WTC11 (cell line): ENCODE results near the gene MSI2. TPM values are rescaled to one million over a fixed set of nuclear protein-coding genes. Genes with fewer than 3 reads are reported as not detected.

Experiments
- ATAC-seq: fragments of 200-7000 bp; cut with Tn5 transposase; 2 replicates; pipeline ENCODE4 v1.10.0; 2021; ENCODE audit warnings: mild to moderate bottlenecking, moderate library complexity
- CTCF ChIA-PET: fragments of 300-600 bp; sonication (Branson Sonifier 250); formaldehyde crosslinking; loops from one replicate; lab custom pipeline; 2021; ENCODE audit warnings: antibody characterized with exemption; lab: Charles Lee
- POLR2A ChIA-PET: fragments of 350-600 bp; sonication (Branson Sonifier 250); formaldehyde crosslinking; loops from one replicate; lab custom pipeline; 2021; ENCODE audit warnings: antibody characterized with exemption; lab: Charles Lee
- DNase-seq: peaks from one replicate; pipeline ENCODE4 v3.0.0; 2021; ENCODE audit warnings: low spot score
- H3K27ac Mint-ChIP-seq: 2 replicates; pipeline ENCODE4 v1.8.0; 2021; ENCODE audit warnings: mixed read lengths
- H3K27me3 Mint-ChIP-seq: 2 replicates; pipeline ENCODE4 v1.8.0; 2021; ENCODE audit warnings: low read depth, mild to moderate bottlenecking, moderate library complexity, mixed read lengths
- H3K36me3 Mint-ChIP-seq: 2 replicates; pipeline ENCODE4 v1.8.0; 2021; ENCODE audit warnings: mixed read lengths
- H3K4me1 Mint-ChIP-seq: 2 replicates; pipeline ENCODE4 v1.8.0; 2022; ENCODE audit warnings: mixed read lengths
- H3K4me3 Mint-ChIP-seq: 2 replicates; pipeline ENCODE4 v1.8.0; 2021; ENCODE audit warnings: mild to moderate bottlenecking, moderate library complexity, mixed read lengths
- H3K9me3 Mint-ChIP-seq: 2 replicates; pipeline ENCODE4 v1.8.0; 2021; ENCODE audit warnings: mixed read lengths
- ATF1 ChIP-seq: sonication (generic); formaldehyde crosslinking; IDR thresholded peaks from 2 replicates; pipeline ENCODE4 v1.8.1; 2023; ENCODE audit warnings: mild to moderate bottlenecking, moderate library complexity, missing genetic modification reagents
- CBFB ChIP-seq: sonication (generic); formaldehyde crosslinking; IDR thresholded peaks from 2 replicates; pipeline ENCODE4 v1.8.1; 2022; ENCODE audit warnings: mild to moderate bottlenecking, low read depth, missing genetic modification reagents
- ESRRA ChIP-seq: sonication (generic); formaldehyde crosslinking; IDR thresholded peaks from 2 replicates; pipeline ENCODE4 v1.8.1; 2022; ENCODE audit warnings: mild to moderate bottlenecking, missing genetic modification reagents, borderline replicate concordance
- FOXJ3 ChIP-seq: sonication (generic); formaldehyde crosslinking; IDR thresholded peaks from 2 replicates; pipeline ENCODE4 v1.9.0; 2021; ENCODE audit warnings: missing genetic modification reagents, mild to moderate bottlenecking, borderline replicate concordance
- GTF2I ChIP-seq: fragments of 250-450 bp; sonication (Bioruptor Pico); conservative IDR thresholded peaks from 2 replicates; pipeline ENCODE4 v1.4.0; 2021; ENCODE audit warnings: mild to moderate bottlenecking
- JAZF1 ChIP-seq: fragments of 250-450 bp; sonication (Bioruptor Pico); IDR thresholded peaks from 2 replicates; pipeline ENCODE4 v1.9.0; 2021; ENCODE audit warnings: moderate library complexity, mild to moderate bottlenecking, inconsistent platforms
- MYBL2 ChIP-seq: sonication (generic); formaldehyde crosslinking; IDR thresholded peaks from 2 replicates; pipeline ENCODE4 v1.8.1; 2023; ENCODE audit warnings: mild to moderate bottlenecking, moderate library complexity, missing genetic modification reagents
- OVOL2 ChIP-seq: fragments of 250-450 bp; sonication (Bioruptor Pico); IDR thresholded peaks from 2 replicates; pipeline ENCODE4 v1.9.0; 2021; ENCODE audit warnings: mild to moderate bottlenecking, borderline replicate concordance
- SMAD4 ChIP-seq: sonication (generic); formaldehyde crosslinking; IDR thresholded peaks from 2 replicates; pipeline ENCODE4 v1.8.0; 2022; ENCODE audit warnings: mild to moderate bottlenecking, missing genetic modification reagents
- TCF7 ChIP-seq: sonication (generic); formaldehyde crosslinking; IDR thresholded peaks from 2 replicates; pipeline ENCODE4 v1.8.0; 2022; ENCODE audit warnings: mild to moderate bottlenecking, low read depth, missing genetic modification reagents, moderate library complexity
- total RNA-seq: library from RNA; stranded (reverse); gene quantifications from 3 replicates; pipeline ENCODE4 v1.2.3, GENCODE V29; 2021
- TF ChIP-seq, protein P1 (sequence below): sonication (generic); formaldehyde crosslinking; IDR thresholded peaks from 2 replicates; pipeline ENCODE4 v1.8.1; 2022; ENCODE audit warnings: missing genetic modification reagents, borderline replicate concordance
- TF ChIP-seq, protein P2 (sequence below): sonication (generic); formaldehyde crosslinking; IDR thresholded peaks from 2 replicates; pipeline ENCODE4 v1.8.0; 2022; ENCODE audit warnings: missing genetic modification reagents
- TF ChIP-seq, protein P3 (sequence below): sonication (generic); formaldehyde crosslinking; conservative IDR thresholded peaks from 2 replicates; pipeline ENCODE4 v1.8.1; 2023; ENCODE audit warnings: mild to moderate bottlenecking, low read depth, missing genetic modification reagents, moderate library complexity
- TF ChIP-seq, protein P4 (sequence below): fragments of 250-450 bp; sonication (Bioruptor Pico); IDR thresholded peaks from 2 replicates; pipeline ENCODE4 v1.9.0; 2021; ENCODE audit warnings: mild to moderate bottlenecking, borderline replicate concordance
- TF ChIP-seq, protein P5 (sequence below): fragments of 250-450 bp; sonication (Bioruptor Pico); IDR thresholded peaks from 2 replicates; pipeline ENCODE4 v1.9.0; 2021; ENCODE audit warnings: mild to moderate bottlenecking
- TF ChIP-seq, protein P6 (sequence below): sonication (generic); formaldehyde crosslinking; IDR thresholded peaks from 2 replicates; pipeline ENCODE4 v1.8.1; 2023; ENCODE audit warnings: mild to moderate bottlenecking, missing genetic modification reagents
- TF ChIP-seq, protein P7 (sequence below): sonication (generic); formaldehyde crosslinking; IDR thresholded peaks from 2 replicates; pipeline ENCODE4 v1.8.0; 2022; ENCODE audit warnings: mild to moderate bottlenecking, missing genetic modification reagents
- TF ChIP-seq, protein P8 (sequence below): sonication (generic); formaldehyde crosslinking; IDR thresholded peaks from 2 replicates; pipeline ENCODE4 v1.8.1; 2022; ENCODE audit warnings: mild to moderate bottlenecking, moderate library complexity, missing genetic modification reagents

Gene MSI2
- total RNA-seq, 1 experiment from 2014 or later = 82.1 TPM

DNA sequence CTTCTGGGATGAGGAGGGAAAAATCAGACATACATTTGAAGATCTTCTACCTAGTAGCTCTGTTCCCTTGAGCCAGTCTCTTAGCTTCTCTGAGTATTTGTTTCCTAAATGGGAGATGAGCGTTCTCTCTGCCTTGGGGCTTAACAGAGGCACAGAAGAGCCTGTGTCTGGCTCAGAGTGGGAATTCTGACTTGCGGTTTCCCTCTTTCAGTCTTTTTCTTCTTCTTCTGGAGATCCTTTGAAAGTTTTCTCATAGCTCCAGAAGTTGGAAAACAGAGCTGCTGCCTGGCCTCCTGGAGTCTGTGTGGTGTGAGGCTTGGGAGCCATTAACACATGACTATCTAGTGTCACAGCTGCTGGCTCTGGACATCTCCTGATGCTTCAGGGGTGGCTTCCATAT is 167.9 kb downstream of the MSI2 start:
- H3K27me3 Mint-ChIP-seq = no peaks in the 10 kb centered on the region
- ATAC-seq (no peak), DNase-seq (no peak)
- peaks cover 42% of the 10 kb centered on the region for H3K4me1 Mint-ChIP-seq
- peaks cover 2% of the 10 kb centered on the region; the same call in 1 of the 2 replicates for H3K36me3 Mint-ChIP-seq
- H3K4me3 Mint-ChIP-seq = no peak overlapping the region
- ChIA-PET CTCF (interaction anchor here (1.0 to 1.3 kb wide), 3 partner anchors 16 to 359 kb away, joined by 4 to 7 read pairs (median 6); no protein-coding TSS in a partner anchor), POLR2A (interaction anchor here (1.4 kb wide), 1 partner anchor 16 kb away, joined by 3 read pairs; no protein-coding TSS in a partner anchor)
- H3K9me3 Mint-ChIP-seq = peaks cover 8% of the 10 kb centered on the region
- no peak overlapping the region for H3K27ac Mint-ChIP-seq
- TF ChIP-seq TCF7 (CRISPR knock-in tag) (no peak), OVOL2 (CRISPR knock-in tag) (no peak), FOXJ3 (no peak), ESRRA (no peak), ATF1 (CRISPR knock-in tag) (no peak), SMAD4 (CRISPR knock-in tag) (no peak), GTF2I (CRISPR knock-in tag) (no peak), CBFB (CRISPR knock-in tag) (no peak), MYBL2 (CRISPR knock-in tag) (no peak), JAZF1 (CRISPR knock-in tag) (no peak)
- TF ChIP-seq, protein P1, sequence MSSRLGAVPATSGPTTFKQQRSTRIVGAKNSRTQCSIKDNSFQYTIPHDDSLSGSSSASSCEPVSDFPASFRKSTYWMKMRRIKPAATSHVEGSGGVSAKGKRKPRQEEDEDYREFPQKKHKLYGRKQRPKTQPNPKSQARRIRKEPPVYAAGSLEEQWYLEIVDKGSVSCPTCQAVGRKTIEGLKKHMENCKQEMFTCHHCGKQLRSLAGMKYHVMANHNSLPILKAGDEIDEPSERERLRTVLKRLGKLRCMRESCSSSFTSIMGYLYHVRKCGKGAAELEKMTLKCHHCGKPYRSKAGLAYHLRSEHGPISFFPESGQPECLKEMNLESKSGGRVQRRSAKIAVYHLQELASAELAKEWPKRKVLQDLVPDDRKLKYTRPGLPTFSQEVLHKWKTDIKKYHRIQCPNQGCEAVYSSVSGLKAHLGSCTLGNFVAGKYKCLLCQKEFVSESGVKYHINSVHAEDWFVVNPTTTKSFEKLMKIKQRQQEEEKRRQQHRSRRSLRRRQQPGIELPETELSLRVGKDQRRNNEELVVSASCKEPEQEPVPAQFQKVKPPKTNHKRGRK (CRISPR knock-in tag) = no peak
- TF ChIP-seq, protein P2, sequence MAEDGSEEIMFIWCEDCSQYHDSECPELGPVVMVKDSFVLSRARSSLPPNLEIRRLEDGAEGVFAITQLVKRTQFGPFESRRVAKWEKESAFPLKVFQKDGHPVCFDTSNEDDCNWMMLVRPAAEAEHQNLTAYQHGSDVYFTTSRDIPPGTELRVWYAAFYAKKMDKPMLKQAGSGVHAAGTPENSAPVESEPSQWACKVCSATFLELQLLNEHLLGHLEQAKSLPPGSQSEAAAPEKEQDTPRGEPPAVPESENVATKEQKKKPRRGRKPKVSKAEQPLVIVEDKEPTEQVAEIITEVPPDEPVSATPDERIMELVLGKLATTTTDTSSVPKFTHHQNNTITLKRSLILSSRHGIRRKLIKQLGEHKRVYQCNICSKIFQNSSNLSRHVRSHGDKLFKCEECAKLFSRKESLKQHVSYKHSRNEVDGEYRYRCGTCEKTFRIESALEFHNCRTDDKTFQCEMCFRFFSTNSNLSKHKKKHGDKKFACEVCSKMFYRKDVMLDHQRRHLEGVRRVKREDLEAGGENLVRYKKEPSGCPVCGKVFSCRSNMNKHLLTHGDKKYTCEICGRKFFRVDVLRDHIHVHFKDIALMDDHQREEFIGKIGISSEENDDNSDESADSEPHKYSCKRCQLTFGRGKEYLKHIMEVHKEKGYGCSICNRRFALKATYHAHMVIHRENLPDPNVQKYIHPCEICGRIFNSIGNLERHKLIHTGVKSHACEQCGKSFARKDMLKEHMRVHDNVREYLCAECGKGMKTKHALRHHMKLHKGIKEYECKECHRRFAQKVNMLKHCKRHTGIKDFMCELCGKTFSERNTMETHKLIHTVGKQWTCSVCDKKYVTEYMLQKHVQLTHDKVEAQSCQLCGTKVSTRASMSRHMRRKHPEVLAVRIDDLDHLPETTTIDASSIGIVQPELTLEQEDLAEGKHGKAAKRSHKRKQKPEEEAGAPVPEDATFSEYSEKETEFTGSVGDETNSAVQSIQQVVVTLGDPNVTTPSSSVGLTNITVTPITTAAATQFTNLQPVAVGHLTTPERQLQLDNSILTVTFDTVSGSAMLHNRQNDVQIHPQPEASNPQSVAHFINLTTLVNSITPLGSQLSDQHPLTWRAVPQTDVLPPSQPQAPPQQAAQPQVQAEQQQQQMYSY (CRISPR knock-in tag) = no peak
- TF ChIP-seq, protein P3, sequence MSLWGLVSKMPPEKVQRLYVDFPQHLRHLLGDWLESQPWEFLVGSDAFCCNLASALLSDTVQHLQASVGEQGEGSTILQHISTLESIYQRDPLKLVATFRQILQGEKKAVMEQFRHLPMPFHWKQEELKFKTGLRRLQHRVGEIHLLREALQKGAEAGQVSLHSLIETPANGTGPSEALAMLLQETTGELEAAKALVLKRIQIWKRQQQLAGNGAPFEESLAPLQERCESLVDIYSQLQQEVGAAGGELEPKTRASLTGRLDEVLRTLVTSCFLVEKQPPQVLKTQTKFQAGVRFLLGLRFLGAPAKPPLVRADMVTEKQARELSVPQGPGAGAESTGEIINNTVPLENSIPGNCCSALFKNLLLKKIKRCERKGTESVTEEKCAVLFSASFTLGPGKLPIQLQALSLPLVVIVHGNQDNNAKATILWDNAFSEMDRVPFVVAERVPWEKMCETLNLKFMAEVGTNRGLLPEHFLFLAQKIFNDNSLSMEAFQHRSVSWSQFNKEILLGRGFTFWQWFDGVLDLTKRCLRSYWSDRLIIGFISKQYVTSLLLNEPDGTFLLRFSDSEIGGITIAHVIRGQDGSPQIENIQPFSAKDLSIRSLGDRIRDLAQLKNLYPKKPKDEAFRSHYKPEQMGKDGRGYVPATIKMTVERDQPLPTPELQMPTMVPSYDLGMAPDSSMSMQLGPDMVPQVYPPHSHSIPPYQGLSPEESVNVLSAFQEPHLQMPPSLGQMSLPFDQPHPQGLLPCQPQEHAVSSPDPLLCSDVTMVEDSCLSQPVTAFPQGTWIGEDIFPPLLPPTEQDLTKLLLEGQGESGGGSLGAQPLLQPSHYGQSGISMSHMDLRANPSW = no peak
- TF ChIP-seq, protein P4, sequence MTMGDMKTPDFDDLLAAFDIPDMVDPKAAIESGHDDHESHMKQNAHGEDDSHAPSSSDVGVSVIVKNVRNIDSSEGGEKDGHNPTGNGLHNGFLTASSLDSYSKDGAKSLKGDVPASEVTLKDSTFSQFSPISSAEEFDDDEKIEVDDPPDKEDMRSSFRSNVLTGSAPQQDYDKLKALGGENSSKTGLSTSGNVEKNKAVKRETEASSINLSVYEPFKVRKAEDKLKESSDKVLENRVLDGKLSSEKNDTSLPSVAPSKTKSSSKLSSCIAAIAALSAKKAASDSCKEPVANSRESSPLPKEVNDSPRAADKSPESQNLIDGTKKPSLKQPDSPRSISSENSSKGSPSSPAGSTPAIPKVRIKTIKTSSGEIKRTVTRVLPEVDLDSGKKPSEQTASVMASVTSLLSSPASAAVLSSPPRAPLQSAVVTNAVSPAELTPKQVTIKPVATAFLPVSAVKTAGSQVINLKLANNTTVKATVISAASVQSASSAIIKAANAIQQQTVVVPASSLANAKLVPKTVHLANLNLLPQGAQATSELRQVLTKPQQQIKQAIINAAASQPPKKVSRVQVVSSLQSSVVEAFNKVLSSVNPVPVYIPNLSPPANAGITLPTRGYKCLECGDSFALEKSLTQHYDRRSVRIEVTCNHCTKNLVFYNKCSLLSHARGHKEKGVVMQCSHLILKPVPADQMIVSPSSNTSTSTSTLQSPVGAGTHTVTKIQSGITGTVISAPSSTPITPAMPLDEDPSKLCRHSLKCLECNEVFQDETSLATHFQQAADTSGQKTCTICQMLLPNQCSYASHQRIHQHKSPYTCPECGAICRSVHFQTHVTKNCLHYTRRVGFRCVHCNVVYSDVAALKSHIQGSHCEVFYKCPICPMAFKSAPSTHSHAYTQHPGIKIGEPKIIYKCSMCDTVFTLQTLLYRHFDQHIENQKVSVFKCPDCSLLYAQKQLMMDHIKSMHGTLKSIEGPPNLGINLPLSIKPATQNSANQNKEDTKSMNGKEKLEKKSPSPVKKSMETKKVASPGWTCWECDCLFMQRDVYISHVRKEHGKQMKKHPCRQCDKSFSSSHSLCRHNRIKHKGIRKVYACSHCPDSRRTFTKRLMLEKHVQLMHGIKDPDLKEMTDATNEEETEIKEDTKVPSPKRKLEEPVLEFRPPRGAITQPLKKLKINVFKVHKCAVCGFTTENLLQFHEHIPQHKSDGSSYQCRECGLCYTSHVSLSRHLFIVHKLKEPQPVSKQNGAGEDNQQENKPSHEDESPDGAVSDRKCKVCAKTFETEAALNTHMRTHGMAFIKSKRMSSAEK (CRISPR knock-in tag) = no peak
- TF ChIP-seq, protein P5, sequence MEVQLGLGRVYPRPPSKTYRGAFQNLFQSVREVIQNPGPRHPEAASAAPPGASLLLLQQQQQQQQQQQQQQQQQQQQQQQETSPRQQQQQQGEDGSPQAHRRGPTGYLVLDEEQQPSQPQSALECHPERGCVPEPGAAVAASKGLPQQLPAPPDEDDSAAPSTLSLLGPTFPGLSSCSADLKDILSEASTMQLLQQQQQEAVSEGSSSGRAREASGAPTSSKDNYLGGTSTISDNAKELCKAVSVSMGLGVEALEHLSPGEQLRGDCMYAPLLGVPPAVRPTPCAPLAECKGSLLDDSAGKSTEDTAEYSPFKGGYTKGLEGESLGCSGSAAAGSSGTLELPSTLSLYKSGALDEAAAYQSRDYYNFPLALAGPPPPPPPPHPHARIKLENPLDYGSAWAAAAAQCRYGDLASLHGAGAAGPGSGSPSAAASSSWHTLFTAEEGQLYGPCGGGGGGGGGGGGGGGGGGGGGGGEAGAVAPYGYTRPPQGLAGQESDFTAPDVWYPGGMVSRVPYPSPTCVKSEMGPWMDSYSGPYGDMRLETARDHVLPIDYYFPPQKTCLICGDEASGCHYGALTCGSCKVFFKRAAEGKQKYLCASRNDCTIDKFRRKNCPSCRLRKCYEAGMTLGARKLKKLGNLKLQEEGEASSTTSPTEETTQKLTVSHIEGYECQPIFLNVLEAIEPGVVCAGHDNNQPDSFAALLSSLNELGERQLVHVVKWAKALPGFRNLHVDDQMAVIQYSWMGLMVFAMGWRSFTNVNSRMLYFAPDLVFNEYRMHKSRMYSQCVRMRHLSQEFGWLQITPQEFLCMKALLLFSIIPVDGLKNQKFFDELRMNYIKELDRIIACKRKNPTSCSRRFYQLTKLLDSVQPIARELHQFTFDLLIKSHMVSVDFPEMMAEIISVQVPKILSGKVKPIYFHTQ = no peak
- TF ChIP-seq, protein P6, sequence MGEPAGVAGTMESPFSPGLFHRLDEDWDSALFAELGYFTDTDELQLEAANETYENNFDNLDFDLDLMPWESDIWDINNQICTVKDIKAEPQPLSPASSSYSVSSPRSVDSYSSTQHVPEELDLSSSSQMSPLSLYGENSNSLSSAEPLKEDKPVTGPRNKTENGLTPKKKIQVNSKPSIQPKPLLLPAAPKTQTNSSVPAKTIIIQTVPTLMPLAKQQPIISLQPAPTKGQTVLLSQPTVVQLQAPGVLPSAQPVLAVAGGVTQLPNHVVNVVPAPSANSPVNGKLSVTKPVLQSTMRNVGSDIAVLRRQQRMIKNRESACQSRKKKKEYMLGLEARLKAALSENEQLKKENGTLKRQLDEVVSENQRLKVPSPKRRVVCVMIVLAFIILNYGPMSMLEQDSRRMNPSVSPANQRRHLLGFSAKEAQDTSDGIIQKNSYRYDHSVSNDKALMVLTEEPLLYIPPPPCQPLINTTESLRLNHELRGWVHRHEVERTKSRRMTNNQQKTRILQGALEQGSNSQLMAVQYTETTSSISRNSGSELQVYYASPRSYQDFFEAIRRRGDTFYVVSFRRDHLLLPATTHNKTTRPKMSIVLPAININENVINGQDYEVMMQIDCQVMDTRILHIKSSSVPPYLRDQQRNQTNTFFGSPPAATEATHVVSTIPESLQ (CRISPR knock-in tag) = no peak
- TF ChIP-seq, protein P7, sequence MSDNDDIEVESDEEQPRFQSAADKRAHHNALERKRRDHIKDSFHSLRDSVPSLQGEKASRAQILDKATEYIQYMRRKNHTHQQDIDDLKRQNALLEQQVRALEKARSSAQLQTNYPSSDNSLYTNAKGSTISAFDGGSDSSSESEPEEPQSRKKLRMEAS (CRISPR knock-in tag) = no peak
- TF ChIP-seq, protein P8, sequence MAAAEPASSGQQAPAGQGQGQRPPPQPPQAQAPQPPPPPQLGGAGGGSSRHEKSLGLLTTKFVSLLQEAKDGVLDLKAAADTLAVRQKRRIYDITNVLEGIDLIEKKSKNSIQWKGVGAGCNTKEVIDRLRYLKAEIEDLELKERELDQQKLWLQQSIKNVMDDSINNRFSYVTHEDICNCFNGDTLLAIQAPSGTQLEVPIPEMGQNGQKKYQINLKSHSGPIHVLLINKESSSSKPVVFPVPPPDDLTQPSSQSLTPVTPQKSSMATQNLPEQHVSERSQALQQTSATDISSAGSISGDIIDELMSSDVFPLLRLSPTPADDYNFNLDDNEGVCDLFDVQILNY (CRISPR knock-in tag) = no peak
